HG03159 (cell line): ENCODE data around the gene VPS4A.

Experiments used
- ATAC-seq: cut with Tn5 transposase; IDR thresholded peaks from one replicate; pipeline ENCODE4 v1.9.1; 2021; ENCODE audit warnings: mild to moderate bottlenecking, moderate library complexity; ENCODE audit not compliant: unreplicated experiment

The VPS4A gene

GRCh38 chr16:69363281-69363717, 52.1 kb downstream of the VPS4A start:
- no peak for ATAC-seq

- no peak for ATAC-seq
These were observed 52.9 kb downstream of the VPS4A start for GRCh38 chr16:69364088-69364487.

GRCh38 chr16:69365901-69366300, 54.8 kb downstream of the VPS4A start:
- no peak for ATAC-seq

- ATAC-seq: no peak
These were observed 55.3 kb downstream of the VPS4A start for GRCh38 chr16:69366431-69366830.

- no peak for ATAC-seq
These were observed 56.8 kb downstream of the VPS4A start for GRCh38 chr16:69367980-69368379.

- no peak for ATAC-seq
These were observed 57.7 kb downstream of the VPS4A start for GRCh38 chr16:69368866-69369265.

- ATAC-seq: no peak
These were observed 60.4 kb downstream of the VPS4A start for GRCh38 chr16:69371564-69371963.

GRCh38 chr16:69373019-69373418, 61.9 kb downstream of the VPS4A start:
- no peak for ATAC-seq
